HuH-7.5 (cell line): Measurements from ENCODE around the gene NSMCE1.
"Not testable (repeated sequence)": the region's sequence is repeated elsewhere in the genome, so short reads cannot be mapped to it uniquely, and the experiment has no call there.

Experiments used
- DNase-seq: peaks from one replicate; pipeline ENCODE4 v3.0.0; 2011; ENCODE audit warnings: low spot score

The NSMCE1 gene

DNA sequence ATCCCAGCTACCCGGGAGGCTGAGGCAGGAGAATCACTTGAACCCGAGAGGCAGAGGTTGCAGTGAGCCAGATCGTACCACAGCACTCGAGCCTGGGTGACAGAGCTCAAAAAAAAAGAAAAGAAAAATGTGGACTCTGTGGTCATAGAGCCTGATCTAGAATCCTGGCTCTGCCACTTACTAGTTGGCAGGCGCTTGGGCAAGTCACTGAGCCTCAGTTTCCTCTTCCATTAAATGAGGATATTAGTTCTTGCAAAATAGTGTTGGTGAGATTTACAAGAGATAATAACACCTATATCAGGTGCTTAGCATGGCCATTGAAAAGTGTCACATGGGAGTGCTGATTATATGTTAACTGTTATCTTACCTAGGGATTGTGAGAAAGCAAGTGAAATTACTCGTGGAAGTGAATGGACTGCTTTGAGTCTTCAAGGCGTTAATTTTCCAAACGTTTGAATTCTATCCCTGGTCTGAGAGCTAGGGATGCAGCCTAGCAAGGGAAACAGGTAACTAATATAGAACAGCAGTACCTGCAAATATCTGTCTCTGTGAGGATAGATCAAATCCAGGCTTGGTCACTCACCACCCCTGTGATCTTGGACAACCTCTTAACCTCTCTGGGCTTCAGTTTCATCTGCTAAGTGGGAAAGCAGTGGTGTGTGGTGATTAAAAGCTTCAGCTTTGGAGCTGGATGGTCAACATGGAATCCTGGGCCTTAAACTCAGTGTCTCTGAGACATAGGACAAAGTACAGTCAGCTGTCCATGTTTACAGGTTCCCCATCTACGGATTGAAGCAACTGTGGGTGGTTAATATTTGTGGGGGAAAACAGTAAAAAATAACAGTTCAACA is 953 bp upstream of the NSMCE1 start:
- no peak for DNase-seq

DNA sequence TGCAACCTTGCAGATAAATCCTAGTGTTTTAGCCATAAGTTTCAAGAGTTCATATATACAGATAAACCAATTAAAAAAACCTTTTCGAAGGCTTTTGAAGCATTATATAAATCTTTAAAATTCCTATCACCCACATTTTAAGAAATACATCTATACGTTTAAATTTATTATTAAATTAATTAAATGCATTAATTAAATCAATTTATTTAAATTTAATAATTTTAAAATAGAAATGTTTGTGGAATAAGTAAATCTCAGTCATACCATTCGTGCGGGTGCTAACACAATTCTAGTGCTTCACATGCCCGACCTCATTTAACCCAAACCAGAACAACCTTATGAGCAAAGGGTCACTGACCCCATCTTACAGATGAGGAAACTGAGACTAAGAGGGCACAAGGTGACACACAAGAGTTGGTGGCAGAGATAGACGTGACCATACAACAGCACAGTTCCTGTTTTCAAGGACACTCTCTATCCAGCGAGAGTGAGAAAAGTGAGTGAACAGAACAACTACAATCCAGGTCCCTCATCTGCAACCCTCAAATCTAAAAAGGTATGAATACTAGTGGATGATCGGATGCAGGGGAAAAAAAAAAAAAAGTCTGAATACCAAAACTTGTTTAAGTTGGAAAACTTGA is 1.4 kb downstream of the NSMCE1 start:
- DNase-seq = no peak

DNA sequence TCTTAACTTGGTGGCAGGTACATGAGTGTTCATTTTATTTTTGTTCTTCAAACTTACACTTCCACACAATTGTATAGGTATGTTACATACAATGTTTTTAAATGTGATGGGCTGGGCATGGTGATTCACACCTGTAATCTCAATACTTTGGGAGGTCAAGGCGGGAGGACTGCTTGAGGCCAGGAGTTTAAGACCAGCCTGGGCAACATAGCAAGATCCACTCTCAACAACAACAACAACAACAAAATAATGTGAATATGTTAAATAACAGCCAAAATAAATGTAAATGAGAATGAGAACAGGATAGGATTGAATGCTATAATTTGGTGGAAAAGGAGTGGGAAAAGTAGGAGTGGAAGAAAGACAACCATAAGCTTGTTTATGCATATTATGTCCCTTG is 2.6 kb downstream of the NSMCE1 start:
- no peak for DNase-seq

DNA sequence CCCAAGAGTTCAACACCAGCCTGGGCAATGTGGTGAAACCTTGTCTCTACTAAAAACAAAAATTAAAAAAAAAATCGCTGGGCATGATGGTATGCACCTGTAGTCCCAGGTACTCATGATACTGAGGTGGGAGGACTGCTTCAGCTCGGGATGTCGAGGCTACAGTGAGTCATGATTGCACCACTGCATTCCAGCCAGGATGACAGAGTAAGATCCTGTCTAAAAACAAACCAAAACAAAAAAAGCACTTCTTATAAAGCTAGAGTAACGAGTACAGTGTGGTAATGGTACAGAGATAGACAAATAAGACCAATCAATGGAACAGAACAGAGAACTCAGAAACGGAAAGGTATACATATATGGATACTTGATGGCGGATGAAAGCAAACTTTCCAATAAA is 4.4 kb downstream of the NSMCE1 start:
- no peak for DNase-seq

DNA sequence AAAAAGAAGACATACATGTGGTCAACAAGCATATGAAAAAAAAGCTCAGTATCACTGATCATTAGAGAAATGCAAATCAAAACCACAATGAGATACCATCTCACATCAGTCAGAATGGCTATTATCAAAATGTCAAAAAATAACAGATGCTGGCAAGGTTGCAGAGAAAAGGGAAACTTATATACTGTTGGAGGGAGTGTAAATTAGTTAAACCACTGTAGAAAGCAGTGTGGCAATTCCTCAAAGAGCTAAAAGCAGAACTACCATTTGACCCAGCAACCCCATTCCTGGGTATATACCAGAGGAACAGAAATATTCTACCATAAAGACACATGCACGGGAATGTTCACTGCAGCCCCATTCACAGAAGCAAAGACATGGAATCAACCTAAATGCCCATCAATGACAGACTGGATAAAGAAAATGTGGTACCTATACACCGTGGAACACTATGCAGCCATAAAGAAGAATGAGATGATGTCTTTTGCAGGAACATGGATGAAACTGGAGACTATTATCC is 5.6 kb downstream of the NSMCE1 start:
- DNase-seq = not testable (repeated sequence)

DNA sequence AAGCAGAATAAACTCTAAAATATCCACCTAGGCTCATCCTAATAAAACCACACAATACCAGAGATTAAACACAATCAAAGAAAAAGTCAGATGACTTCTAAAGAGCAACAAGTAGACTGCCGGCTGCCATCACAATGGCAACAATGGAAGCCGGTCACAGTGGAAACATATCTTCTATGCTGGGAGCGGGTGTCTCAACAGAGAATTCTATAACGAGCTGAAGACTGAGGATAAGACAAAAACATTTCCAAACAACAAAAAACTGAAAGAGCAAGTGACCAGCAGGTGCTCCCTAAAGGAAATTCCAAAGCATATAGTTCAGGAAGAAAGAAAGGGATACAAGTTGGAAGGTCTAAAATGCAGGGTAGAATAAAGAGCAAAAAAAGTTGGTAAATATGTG is 8.9 kb downstream of the NSMCE1 start:
- DNase-seq = no peak

DNA sequence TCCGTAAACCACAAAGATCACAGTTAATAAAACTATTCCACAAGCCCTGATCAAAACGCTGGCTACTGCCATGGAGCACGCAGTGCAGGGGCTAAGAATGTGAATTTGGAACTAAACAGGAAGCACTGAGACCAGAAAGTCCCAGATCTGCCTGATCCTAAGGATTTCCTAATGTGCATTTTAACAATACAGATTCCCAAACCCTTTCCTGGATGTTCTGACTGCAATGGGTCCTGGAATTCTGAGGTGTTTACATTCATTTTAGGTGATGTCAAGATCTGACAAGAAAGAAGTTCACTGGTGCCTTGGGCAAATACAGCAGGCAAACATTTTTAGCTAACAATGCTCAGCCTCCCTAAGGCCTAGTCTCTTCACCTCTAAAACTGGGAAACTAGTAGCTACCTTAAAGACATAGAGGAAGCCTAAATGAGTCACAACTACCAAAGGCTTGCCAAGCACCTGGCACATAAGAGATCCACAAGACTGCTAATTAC is 10.3 kb downstream of the NSMCE1 start:
- no peak for DNase-seq

DNA sequence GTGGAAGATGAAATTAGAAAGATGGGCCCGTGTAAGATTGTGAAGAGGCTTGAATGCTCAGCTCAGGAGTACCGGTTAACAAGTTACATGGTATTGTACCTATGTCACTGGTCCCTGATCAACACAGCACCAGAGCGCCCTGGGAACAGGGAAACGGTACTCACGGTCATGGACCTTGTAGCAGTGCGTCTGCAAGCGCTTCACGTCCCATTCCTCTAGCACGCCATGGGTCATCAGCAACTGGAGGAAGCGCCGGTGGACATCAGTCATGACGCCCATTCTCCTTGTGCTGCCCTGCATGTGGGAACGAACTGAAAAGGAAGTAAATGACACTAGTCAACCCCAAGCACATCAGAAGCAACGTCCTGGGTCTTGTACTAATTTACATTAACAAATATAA is 11.3 kb downstream of the NSMCE1 start:
- no peak for DNase-seq

DNA sequence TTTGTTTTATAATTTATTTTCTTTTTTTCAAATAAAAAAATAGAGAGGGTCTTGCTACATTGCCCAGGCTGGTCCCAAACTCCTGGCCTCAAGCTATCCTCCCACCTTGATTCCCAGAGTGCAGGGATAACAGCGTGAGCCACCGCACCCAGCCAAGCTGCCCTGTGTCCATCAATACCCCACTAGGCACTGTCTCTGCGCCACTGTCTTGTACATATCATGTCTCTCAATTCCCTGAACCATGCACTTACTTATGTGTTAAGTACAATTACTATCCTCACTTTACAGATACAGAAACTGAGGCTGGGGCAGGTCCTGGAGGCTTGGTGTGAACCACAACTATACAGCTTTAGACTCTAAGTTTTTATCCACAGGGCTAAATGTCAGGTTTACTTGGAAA is 11.7 kb downstream of the NSMCE1 start:
- no peak for DNase-seq

DNA sequence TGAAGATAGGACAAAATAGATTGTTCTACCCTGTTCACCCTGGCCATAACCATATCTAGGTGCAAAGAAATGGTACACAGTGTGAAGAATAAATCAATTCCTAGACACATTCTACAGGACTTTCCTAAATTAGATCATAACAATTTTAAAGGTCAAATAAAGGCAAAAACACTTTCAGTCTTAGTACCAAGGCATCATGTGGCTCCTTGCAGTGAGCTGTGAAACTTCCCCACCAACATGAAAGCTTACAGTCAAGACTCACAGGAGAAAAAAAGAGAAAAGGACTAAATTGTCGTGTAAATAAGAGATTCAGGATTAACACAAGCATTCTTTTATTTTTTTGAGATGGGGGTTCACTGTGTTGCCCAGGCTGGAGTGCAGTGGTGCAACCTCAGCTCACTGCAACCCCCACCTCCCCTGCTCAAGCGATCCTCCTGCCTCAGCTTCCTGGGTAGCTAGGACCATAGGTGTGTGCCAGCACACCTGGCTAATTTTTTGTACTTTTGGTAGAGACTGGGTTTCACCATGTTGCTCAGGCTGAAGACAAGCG is 14.2 kb downstream of the NSMCE1 start:
- DNase-seq = no peak

DNA sequence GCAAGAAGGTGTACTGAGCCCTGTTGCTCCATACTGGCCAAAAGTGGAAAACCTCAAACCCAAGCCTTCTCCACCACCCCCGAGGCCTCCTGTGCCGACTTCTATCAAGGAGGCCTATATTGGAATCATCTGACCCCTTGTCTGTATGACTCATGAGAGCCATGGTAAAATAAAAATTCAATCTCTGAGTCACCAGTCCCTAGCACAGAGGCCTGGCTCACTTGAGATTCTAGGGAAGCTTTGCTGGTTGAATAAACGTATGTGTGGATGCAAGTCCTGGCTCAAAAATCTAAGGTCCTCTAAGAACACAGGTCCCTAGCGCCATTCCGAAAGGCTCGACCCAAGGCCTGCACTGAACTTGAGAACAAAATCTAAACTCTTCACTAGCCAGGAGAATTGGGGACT is 15.0 kb downstream of the NSMCE1 start:
- no peak for DNase-seq

DNA sequence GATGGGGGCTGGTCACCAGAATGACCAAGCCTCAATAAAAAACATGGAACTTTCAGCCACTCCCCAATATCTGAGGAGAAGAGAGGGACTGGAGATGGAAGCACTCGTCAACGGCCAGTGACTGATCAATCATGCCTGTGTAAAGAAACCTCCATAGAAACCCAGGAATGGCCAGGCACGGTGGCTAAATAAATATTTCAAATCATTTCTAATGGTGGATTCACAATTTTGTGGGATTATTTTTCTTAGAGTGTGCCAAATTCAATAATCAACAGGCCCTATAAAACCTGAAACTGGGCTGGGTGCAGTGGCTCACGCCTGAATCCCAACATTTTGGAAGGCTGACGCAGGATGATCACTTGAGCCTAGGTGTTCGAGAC is 16.4 kb downstream of the NSMCE1 start:
- no peak for DNase-seq

DNA sequence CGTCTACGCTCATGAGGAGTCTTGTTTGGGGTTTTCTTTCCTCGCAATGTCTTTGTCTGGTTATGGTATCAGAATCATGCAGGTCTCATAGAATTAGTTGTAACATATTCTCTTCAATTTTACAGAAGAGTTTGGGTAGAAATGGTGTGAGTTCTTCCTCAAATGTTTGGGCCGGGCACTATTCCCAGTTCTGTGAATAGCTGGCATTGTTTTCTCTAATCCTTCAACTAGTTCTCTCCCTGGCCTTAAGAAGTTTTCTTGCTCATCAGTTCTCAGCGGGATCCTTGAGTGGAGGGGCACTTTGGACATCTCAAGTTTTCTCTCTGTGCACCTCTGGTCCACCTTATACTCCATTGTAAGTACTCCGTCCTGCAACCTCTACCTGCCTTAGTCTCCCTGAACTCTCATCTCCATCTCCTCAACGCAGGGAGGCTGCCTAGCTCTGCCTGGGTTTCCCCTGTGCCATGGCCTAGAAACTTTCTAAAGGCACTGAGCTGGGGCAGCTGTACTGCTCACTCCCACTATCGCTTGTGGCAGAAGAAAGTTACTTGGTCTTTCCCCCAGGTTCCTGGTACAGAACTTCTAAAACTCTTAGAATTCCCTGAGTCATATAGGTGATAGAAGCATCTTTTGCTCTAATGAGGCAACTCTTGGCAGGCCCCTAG is 16.9 kb downstream of the NSMCE1 start:
- DNase-seq = no peak

DNA sequence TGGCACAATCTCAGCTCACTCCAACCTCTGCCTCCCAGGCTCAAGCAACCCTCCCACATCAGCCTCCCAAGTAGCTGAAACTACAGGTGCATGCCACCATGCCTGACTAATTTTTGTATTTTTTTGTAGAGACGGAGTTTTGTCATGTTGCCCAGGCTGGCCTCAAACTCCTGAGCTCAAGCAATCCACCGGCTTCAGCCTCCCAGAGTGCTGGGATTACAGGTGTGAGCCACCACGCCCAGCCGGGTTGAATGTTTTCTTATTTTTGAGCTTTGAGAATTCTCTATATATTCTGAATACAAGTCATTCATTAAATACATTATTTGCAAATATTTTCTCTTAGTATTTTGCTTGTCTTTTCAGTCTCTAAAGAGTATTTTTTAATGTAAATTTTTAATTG is 19.7 kb downstream of the NSMCE1 start:
- DNase-seq = not testable (repeated sequence)

DNA sequence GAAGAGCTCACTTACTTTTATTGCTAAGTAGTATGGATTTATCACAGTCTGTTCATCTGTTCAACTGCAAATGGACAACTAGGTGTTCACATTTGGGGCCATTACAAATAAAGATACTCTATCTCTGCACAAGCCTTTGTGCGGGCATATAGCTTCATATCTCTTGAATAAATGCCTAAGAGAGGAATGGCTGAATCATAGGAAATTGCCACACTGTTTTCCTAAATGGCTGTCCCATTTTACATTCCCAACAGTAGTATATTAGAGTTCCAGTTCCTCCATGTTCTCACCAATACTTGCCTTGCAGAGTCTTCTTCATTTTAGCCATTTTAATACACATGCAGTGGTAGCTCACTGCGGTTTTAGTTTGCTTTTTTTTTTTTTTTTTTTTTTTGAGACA is 20.5 kb downstream of the NSMCE1 start:
- no peak for DNase-seq

DNA sequence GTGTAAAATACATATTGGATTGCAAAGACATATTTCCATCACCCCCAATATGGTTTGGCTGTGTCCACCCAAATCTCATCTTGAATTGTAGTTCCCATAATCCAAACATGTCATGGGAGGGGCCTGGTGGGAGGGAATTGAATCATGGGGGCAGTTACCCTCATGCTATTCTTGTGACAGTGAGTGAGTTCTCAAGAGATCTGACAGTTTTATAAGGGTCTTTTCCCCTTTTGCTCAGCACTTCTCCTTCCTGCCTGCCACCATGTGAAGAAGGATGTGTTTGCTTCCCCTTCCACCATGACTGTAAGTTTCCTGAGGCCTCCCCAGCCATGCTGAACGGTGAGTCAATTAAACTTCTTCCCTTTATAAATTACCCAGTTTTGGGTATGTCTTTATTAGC is 21.5 kb downstream of the NSMCE1 start:
- DNase-seq = not testable (repeated sequence)

DNA sequence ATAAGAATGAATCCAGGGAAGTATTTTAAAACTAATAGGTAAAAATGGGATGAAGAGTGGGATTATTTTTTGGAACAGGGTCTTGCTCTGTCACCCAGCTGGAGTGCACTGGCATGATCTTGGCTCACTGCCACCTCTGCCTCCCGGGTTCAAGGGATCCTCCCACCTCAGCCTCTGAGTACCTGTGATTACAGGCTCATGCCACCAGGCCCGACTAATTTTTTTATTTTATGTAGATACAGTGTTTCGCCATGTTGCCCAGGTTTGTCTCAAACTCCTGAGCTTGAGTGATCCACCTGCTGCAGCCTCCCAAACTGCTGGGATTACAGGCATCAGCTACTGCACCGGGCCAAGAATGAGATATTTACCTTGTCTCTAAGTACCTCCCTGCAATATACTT is 22.1 kb downstream of the NSMCE1 start:
- no peak for DNase-seq

DNA sequence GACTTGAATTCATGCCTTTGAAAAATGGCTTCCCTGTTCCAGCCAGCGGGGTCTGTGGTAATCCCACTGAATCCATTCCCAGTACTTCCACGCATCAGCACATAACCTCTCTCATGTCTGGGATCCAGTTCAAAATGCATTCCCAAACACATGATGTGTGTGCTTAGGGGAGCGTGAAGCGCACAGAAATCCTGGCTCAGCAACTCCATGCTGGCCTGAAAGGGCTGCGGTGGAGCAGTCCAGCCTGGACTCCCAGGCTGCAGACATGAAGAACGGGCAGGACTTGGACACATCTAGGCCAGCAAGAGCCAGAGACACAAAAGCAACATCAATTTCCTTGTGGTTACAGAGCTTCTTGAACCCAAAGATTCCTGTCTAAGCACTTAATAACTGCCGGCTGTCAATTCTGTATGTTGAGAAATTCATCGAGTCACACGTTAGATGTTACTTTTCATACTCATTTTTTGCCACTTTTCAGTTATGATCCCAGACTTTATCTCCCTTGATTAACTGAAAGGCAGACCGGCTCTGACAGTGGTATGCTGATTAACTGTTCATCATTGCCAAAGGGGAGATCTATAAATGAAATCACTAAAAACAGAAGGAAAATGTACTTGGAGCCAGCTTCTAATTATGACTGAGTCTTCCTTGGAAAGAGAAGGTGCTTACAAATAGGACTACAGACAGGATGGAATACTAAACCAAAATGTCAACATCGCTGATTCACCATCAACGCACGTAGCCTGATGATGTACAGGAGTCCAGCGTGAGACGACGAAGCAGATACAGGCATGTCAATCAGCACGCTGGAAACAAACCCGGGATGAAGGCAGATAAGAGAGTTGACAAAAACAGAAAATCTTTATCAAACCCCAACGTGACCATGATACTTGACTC is 23.0 kb downstream of the NSMCE1 start:
- no peak for DNase-seq

DNA sequence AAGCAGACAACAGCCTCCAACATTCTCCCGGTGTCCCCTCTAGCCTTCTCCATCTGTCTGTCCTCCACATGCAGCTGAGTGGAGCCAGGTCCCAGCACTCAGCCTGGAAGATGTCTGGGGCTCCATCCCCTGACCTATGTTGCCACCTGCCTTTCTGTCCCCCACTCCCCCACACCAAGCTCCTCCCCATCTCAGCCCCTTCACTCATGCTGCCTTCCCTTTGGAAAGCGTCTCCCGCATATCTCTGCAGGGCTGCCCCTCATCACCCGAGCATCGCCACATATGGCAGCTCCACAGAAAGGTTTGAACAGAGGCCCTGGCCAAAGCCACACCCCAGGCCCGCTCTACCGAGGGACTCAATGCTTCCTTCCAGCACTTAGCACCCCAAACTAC is 24.2 kb downstream of the NSMCE1 start:
- DNase-seq = no peak

DNA sequence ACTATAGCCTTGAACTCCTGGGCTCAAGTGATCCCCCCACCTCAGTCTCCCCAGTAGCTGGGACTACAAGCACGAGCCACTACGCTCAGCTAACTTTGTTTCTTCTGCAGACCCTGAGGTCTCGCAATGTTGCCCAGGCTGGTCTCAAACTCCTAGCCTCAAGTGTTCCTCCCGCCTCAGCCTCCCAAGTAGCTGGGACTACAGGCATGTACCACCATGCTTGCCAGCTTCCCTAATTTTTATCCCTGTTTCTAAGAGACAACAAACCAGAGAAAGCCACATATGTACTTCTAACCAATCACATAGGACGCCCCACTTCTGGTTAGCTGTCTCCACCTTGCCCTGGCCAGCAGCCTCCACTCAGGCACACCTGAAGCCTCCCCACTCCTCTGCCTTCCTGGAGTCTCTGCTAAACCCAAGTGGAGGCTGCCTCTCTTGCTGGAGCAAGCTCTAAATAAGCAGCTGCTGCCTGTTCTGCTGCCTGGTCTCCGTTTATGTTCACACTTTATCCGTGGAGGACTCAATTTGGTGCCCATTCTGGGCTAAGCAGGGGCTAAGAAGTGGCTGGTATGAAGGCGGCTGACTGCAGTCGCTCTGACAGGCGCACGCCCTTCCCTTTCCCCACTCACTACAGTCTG is 24.7 kb downstream of the NSMCE1 start:
- DNase-seq = no peak
